Measurements from ENCODE around the gene RAP2C. TPM values are rescaled to one million over a fixed set of nuclear protein-coding genes. Genes with fewer than 3 reads are reported as not detected.

Gene RAP2C
- total and polyA plus RNA-seq, 2 experiments from 2014 or later, result 14.5 to 25.0 TPM

DNA sequence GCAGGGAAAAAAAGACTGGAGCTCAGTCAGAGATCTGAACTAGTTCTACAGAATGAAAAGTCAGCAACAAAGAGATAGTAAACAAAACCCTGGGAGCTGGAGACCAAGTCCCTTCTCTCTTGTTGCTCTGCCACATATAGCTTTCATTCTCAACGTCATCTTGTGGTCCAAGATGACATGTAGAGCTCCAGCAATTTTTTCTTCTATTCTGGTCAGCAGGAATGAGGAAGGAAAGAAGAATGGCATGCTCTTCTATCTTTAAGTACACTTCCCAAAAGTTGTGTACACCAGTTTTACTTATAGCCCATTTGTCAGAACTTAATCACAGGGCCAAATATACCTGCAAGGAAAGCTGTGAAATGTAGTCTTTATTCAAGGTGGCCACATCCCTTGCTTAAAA is 45.6 kb downstream of the RAP2C start:
- H3K4me1 Mint-ChIP-seq, result peaks cover 8% of the 10 kb centered on the region; the same call in 2 of the 3 replicates
- TF ChIP-seq, protein P1, sequence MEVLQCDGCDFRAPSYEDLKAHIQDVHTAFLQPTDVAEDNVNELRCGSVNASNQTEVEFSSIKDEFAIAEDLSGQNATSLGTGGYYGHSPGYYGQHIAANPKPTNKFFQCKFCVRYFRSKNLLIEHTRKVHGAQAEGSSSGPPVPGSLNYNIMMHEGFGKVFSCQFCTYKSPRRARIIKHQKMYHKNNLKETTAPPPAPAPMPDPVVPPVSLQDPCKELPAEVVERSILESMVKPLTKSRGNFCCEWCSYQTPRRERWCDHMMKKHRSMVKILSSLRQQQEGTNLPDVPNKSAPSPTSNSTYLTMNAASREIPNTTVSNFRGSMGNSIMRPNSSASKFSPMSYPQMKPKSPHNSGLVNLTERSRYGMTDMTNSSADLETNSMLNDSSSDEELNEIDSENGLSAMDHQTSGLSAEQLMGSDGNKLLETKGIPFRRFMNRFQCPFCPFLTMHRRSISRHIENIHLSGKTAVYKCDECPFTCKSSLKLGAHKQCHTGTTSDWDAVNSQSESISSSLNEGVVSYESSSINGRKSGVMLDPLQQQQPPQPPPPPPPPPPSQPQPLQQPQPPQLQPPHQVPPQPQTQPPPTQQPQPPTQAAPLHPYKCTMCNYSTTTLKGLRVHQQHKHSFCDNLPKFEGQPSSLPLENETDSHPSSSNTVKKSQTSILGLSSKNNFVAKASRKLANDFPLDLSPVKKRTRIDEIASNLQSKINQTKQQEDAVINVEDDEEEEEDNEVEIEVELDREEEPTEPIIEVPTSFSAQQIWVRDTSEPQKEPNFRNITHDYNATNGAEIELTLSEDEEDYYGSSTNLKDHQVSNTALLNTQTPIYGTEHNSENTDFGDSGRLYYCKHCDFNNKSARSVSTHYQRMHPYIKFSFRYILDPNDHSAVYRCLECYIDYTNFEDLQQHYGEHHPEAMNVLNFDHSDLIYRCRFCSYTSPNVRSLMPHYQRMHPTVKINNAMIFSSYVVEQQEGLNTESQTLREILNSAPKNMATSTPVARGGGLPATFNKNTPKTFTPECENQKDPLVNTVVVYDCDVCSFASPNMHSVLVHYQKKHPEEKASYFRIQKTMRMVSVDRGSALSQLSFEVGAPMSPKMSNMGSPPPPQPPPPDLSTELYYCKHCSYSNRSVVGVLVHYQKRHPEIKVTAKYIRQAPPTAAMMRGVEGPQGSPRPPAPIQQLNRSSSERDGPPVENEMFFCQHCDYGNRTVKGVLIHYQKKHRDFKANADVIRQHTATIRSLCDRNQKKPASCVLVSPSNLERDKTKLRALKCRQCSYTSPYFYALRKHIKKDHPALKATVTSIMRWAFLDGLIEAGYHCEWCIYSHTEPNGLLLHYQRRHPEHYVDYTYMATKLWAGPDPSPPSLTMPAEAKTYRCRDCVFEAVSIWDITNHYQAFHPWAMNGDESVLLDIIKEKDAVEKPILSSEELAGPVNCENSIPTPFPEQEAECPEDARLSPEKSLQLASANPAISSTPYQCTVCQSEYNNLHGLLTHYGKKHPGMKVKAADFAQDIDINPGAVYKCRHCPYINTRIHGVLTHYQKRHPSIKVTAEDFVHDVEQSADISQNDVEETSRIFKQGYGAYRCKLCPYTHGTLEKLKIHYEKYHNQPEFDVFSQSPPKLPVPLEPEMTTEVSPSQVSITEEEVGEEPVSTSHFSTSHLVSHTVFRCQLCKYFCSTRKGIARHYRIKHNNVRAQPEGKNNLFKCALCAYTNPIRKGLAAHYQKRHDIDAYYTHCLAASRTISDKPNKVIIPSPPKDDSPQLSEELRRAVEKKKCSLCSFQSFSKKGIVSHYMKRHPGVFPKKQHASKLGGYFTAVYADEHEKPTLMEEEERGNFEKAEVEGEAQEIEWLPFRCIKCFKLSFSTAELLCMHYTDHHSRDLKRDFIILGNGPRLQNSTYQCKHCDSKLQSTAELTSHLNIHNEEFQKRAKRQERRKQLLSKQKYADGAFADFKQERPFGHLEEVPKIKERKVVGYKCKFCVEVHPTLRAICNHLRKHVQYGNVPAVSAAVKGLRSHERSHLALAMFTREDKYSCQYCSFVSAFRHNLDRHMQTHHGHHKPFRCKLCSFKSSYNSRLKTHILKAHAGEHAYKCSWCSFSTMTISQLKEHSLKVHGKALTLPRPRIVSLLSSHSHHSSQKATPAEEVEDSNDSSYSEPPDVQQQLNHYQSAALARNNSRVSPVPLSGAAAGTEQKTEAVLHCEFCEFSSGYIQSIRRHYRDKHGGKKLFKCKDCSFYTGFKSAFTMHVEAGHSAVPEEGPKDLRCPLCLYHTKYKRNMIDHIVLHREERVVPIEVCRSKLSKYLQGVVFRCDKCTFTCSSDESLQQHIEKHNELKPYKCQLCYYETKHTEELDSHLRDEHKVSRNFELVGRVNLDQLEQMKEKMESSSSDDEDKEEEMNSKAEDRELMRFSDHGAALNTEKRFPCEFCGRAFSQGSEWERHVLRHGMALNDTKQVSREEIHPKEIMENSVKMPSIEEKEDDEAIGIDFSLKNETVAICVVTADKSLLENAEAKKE (CRISPR knock-in tag; IDR thresholded peaks at IDR 0.05), result no peak
- no peak for TF ChIP-seq STAT1 (IDR thresholded peaks at IDR 0.05; ENCODE audit: unreplicated experiment)
- TF ChIP-seq, protein P2, sequence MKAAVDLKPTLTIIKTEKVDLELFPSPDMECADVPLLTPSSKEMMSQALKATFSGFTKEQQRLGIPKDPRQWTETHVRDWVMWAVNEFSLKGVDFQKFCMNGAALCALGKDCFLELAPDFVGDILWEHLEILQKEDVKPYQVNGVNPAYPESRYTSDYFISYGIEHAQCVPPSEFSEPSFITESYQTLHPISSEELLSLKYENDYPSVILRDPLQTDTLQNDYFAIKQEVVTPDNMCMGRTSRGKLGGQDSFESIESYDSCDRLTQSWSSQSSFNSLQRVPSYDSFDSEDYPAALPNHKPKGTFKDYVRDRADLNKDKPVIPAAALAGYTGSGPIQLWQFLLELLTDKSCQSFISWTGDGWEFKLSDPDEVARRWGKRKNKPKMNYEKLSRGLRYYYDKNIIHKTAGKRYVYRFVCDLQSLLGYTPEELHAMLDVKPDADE (IDR thresholded peaks at IDR 0.05), result no peak
- no peak for TF ChIP-seq ZNF331 (CRISPR knock-in tag; IDR thresholded peaks at IDR 0.05; ENCODE audit: low read depth)
- no peak for TF ChIP-seq EZH2phosphoT487 (IDR thresholded peaks at IDR 0.05; ENCODE audit: unreplicated experiment)
- TF ChIP-seq, protein P3, sequence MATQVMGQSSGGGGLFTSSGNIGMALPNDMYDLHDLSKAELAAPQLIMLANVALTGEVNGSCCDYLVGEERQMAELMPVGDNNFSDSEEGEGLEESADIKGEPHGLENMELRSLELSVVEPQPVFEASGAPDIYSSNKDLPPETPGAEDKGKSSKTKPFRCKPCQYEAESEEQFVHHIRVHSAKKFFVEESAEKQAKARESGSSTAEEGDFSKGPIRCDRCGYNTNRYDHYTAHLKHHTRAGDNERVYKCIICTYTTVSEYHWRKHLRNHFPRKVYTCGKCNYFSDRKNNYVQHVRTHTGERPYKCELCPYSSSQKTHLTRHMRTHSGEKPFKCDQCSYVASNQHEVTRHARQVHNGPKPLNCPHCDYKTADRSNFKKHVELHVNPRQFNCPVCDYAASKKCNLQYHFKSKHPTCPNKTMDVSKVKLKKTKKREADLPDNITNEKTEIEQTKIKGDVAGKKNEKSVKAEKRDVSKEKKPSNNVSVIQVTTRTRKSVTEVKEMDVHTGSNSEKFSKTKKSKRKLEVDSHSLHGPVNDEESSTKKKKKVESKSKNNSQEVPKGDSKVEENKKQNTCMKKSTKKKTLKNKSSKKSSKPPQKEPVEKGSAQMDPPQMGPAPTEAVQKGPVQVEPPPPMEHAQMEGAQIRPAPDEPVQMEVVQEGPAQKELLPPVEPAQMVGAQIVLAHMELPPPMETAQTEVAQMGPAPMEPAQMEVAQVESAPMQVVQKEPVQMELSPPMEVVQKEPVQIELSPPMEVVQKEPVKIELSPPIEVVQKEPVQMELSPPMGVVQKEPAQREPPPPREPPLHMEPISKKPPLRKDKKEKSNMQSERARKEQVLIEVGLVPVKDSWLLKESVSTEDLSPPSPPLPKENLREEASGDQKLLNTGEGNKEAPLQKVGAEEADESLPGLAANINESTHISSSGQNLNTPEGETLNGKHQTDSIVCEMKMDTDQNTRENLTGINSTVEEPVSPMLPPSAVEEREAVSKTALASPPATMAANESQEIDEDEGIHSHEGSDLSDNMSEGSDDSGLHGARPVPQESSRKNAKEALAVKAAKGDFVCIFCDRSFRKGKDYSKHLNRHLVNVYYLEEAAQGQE (IDR thresholded peaks at IDR 0.05; ENCODE audit: unreplicated experiment), result no peak
- TF ChIP-seq, protein P4, sequence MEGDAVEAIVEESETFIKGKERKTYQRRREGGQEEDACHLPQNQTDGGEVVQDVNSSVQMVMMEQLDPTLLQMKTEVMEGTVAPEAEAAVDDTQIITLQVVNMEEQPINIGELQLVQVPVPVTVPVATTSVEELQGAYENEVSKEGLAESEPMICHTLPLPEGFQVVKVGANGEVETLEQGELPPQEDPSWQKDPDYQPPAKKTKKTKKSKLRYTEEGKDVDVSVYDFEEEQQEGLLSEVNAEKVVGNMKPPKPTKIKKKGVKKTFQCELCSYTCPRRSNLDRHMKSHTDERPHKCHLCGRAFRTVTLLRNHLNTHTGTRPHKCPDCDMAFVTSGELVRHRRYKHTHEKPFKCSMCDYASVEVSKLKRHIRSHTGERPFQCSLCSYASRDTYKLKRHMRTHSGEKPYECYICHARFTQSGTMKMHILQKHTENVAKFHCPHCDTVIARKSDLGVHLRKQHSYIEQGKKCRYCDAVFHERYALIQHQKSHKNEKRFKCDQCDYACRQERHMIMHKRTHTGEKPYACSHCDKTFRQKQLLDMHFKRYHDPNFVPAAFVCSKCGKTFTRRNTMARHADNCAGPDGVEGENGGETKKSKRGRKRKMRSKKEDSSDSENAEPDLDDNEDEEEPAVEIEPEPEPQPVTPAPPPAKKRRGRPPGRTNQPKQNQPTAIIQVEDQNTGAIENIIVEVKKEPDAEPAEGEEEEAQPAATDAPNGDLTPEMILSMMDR (conservative IDR thresholded peaks at IDR 0.05; ENCODE audit: low read depth in 2 of 2), result no peak
- TF ChIP-seq NANOG (IDR thresholded peaks at IDR 0.05; ENCODE audit: borderline replicate concordance), result no peak
- TF ChIP-seq ZNF114 (CRISPR knock-in tag; IDR thresholded peaks at IDR 0.05), result no peak
- Histone ChIP-seq H3K79me2 (replicated peaks; ENCODE audit: insufficient read depth) (no peaks in the 10 kb centered on the region), H3K27me3 (ENCODE audit: insufficient read depth) (no peaks in the 10 kb centered on the region), H3K27ac (ENCODE audit: low read depth) (no peak overlapping the region), H2AFZ (no peak overlapping the region), H3K36me3 (ENCODE audit: insufficient read depth) (no peaks in the 10 kb centered on the region), H3K4me3 (no peak overlapping the region), H3F3A (replicated peaks; ENCODE audit: low read depth) (no peaks in the 10 kb centered on the region), H3K4me1 (ENCODE audit: insufficient read depth) (peaks cover 11% of the 10 kb centered on the region; the same call in 1 of the 2 replicates), H3K4me2 (peak overlapping the region; percentile 49; the same call in 1 of the 2 replicates), H4K20me1 (replicated peaks; ENCODE audit: insufficient read depth) (no peaks in the 10 kb centered on the region), H3K9me2 (ENCODE audit: insufficient read depth) (no peaks in the 10 kb centered on the region)
- H3K27ac Mint-ChIP-seq, result no peak overlapping the region
- DNase-seq (ENCODE audit: low spot score) (no peak), ATAC-seq (no peak)
- H3K27me3 Mint-ChIP-seq (ENCODE audit: insufficient read depth, low read depth, poor library complexity), result peaks cover 2% of the 10 kb centered on the region
- H3K9me3 Mint-ChIP-seq, result no peaks in the 10 kb centered on the region
- H3K4me3 Mint-ChIP-seq, result no peak overlapping the region
- no peaks in the 10 kb centered on the region for H3K36me3 Mint-ChIP-seq (ENCODE audit: low read depth)

Data from GM23338 (cell line).